Measurements from ENCODE around the gene UHRF1.

DNA sequence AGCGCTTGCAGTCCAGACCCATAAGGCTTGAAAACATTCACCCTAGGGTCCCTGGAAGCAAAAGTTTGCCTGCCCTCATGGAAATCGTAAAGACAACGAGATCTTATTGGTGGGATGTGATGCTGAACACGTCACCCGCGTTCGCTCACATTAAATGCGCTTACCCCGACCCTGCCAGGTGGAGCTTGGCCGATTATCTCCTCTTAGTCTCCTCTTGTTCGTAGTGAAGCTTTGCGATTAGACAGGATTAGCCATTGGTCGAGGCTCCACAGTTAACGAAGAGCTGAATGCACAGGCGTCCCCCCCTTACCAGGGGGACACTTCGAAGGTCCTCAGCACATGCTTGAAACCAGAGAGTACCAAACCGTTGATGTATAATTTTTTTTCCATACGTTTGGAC, 43.6 kb downstream of the UHRF1 start:
- TF ChIP-seq, protein P1, sequence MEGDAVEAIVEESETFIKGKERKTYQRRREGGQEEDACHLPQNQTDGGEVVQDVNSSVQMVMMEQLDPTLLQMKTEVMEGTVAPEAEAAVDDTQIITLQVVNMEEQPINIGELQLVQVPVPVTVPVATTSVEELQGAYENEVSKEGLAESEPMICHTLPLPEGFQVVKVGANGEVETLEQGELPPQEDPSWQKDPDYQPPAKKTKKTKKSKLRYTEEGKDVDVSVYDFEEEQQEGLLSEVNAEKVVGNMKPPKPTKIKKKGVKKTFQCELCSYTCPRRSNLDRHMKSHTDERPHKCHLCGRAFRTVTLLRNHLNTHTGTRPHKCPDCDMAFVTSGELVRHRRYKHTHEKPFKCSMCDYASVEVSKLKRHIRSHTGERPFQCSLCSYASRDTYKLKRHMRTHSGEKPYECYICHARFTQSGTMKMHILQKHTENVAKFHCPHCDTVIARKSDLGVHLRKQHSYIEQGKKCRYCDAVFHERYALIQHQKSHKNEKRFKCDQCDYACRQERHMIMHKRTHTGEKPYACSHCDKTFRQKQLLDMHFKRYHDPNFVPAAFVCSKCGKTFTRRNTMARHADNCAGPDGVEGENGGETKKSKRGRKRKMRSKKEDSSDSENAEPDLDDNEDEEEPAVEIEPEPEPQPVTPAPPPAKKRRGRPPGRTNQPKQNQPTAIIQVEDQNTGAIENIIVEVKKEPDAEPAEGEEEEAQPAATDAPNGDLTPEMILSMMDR (IDR thresholded peaks at IDR 0.05), result no peak
- no peak for TF ChIP-seq POLR2AphosphoS5 (IDR thresholded peaks at IDR 0.05)

All from breast epithelium (tissue), 3 donors.